Mesothelial cell of epicardium (in vitro differentiated cells): Measurements from ENCODE around the gene LINC01488. TPM values are rescaled to one million over a fixed set of nuclear protein-coding genes. Genes with fewer than 3 reads are reported as not detected.

ENCODE experiments used
- DNase-seq, 2 experiments: peaks; one replicate each; pipeline ENCODE4 v3.0.0; 2021; ENCODE audit warnings: low spot score in 2 of 2; ENCODE audit not compliant: unreplicated experiment in 2 of 2
- H3K27ac Mint-ChIP-seq: 2 replicates; pipeline ENCODE4 v1.8.0; 2021; ENCODE audit warnings: mixed read lengths
- H3K27me3 Mint-ChIP-seq: 2 replicates; pipeline ENCODE4 v1.8.0; 2021; ENCODE audit warnings: low read depth, mixed read lengths
- H3K36me3 Mint-ChIP-seq: 2 replicates; pipeline ENCODE4 v1.8.0; 2021; ENCODE audit warnings: mixed read lengths
- H3K4me1 Mint-ChIP-seq: 2 replicates; pipeline ENCODE4 v1.8.0; 2021; ENCODE audit warnings: mixed read lengths
- H3K4me3 Mint-ChIP-seq: 2 replicates; pipeline ENCODE4 v1.8.0; 2021; ENCODE audit warnings: mild to moderate bottlenecking, moderate library complexity, mixed read lengths
- H3K9me3 Mint-ChIP-seq: 2 replicates; pipeline ENCODE4 v1.8.0; 2021; ENCODE audit warnings: mixed read lengths
- CTCF ChIP-seq: fragments of 200-600 bp; sonication (generic); IDR thresholded peaks from one replicate; pipeline ENCODE4 v1.5.0; 2021; ENCODE audit warnings: antibody characterized with exemption; ENCODE audit not compliant: unreplicated experiment
- total RNA-seq: library from RNA; stranded (reverse); gene quantifications from 3 replicates; pipeline ENCODE4 v1.2.1, GENCODE V29; 2021

LINC01488 gene
- total RNA-seq, 1 donor from 2014 or later, result not detected

- Mint-ChIP-seq H3K27ac (no peak overlapping the region), H3K27me3 (no peaks in the 10 kb centered on the region), H3K9me3 (peaks cover 12% of the 10 kb centered on the region), H3K36me3 (no peaks in the 10 kb centered on the region), H3K4me3 (no peak overlapping the region), H3K4me1 (no peaks in the 10 kb centered on the region)
- TF ChIP-seq CTCF, result no peak
- no peak for DNase-seq
These were observed 27.9 kb downstream of the LINC01488 start for GRCh38 chr11:69509381-69509780.

GRCh38 chr11:69509846-69510390, 28.5 kb downstream of the LINC01488 start:
- H3K36me3 Mint-ChIP-seq, result no peaks in the 10 kb centered on the region
- no peak overlapping the region for H3K27ac Mint-ChIP-seq
- H3K4me3 Mint-ChIP-seq, result no peak overlapping the region
- peaks cover 12% of the 10 kb centered on the region for H3K9me3 Mint-ChIP-seq
- no peak for TF ChIP-seq CTCF
- DNase-seq, result no peak
- H3K4me1 Mint-ChIP-seq, result no peaks in the 10 kb centered on the region
- no peaks in the 10 kb centered on the region for H3K27me3 Mint-ChIP-seq

DNA sequence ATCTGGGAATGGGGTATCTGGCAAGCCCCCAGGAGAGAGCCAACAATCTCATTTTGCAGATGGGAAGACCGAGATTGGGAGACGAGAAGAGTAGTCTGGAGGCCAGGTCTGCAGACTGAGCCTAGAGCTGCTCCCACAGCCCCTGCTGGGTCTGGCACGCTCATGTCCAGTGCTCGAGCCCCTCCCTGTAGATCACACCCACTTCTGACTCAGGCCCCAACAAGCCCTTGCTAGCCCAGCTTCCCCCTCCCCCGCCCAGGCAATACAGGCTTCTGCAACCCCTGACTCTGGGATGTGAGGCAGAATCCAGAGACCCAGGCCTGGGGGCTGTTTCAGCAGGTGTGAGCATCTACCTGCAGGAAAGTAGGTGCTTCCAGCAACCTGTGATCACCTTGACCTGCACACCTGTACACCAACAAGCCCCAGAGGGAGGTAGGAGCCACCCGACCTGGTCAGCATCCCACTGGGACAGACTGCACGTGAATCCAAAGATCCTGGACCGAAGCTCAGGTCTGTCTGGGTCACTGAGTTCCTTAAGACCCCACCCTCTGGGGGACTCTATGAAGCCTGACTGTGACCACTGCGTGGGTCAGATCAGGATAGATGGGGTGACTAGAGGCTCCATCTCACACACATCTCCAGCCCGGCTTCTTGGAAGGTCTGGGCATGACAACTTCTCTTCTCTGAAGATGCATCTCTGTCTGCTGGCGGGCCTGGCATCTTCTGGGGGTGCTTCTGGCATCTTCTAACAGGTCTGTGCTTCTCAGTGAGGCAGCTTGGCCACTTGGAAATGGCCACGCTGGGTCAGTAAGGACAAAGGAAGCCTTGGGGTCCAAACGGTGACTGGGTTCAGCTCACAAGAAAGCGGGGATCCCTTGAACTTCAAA, 29.3 kb downstream of the LINC01488 start:
- Mint-ChIP-seq H3K27me3 (no peaks in the 10 kb centered on the region), H3K9me3 (peaks cover 15% of the 10 kb centered on the region), H3K4me3 (no peak overlapping the region), H3K36me3 (no peaks in the 10 kb centered on the region), H3K4me1 (no peaks in the 10 kb centered on the region), H3K27ac (no peak overlapping the region)
- DNase-seq, result no peak
- no peak for TF ChIP-seq CTCF

- TF ChIP-seq CTCF, result no peak
- H3K27me3 Mint-ChIP-seq, result no peaks in the 10 kb centered on the region
- no peaks in the 10 kb centered on the region for H3K36me3 Mint-ChIP-seq
- no peaks in the 10 kb centered on the region for H3K4me1 Mint-ChIP-seq
- H3K27ac Mint-ChIP-seq, result no peak overlapping the region
- peaks cover 13% of the 10 kb centered on the region for H3K9me3 Mint-ChIP-seq
- no peak overlapping the region for H3K4me3 Mint-ChIP-seq
- DNase-seq, result no peak
These were observed 30.0 kb downstream of the LINC01488 start for GRCh38 chr11:69511358-69512055.

DNA sequence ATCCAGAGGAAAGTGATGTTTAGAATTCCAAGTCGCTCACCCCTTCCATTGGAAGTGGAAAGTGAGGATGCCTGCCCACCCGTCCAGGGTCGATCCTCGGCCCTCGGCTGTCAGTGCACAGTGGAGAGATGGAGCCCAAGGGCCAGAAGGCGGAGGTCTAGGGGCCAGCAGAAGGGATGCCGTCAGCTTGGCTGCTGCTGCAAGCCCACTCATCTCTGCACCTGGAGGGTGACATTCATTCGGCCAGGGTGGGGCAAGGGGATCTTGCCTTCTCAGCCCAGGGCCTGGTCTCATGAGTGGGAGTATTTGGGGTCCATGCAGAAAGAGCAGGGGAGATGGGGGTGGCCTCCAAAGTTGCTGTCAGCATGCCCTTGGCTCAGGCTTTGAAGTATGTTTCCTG, 30.7 kb downstream of the LINC01488 start:
- no peaks in the 10 kb centered on the region for H3K4me1 Mint-ChIP-seq
- H3K4me3 Mint-ChIP-seq, result no peak overlapping the region
- no peak for DNase-seq
- no peak for TF ChIP-seq CTCF
- H3K36me3 Mint-ChIP-seq, result no peaks in the 10 kb centered on the region
- H3K27me3 Mint-ChIP-seq, result no peaks in the 10 kb centered on the region
- H3K9me3 Mint-ChIP-seq, result peaks cover 16% of the 10 kb centered on the region
- H3K27ac Mint-ChIP-seq, result no peak overlapping the region
